GDM1 (cell line): ENCODE data around the gene RBMS2.
"Not testable (repeated sequence)": the region's sequence is repeated elsewhere in the genome, so short reads cannot be mapped to it uniquely, and the experiment has no call there.

Source experiments
- DNase-seq: peaks from one replicate; lab custom pipeline; 2025; lab: John Stamatoyannopoulos, UW

RBMS2 gene

GRCh38 chr12:56517854-56518253, 3.8 kb upstream of the RBMS2 start:
- DNase-seq, result no peak

DNA sequence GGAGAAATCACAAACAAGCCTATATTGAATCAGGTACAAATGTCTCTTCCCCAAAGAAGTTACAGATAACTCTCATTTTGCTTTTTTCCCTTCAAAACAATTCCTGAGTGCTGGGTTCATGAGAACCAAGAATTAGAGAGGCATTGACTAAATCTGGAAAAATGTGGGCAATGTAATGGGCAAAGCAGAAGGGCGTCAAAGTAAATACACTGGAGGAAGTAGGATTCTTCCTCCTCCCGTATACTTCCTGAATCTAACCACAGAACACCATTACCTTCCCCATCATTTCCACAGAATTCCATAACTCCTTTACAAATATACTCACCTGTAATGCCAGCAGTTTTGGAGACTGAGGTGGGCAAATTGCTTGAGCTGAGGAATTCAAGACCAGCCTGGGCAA, 3.0 kb upstream of the RBMS2 start:
- DNase-seq, result no peak

GRCh38 chr12:56520048-56520447, 1.6 kb upstream of the RBMS2 start:
- DNase-seq, result no peak

DNA sequence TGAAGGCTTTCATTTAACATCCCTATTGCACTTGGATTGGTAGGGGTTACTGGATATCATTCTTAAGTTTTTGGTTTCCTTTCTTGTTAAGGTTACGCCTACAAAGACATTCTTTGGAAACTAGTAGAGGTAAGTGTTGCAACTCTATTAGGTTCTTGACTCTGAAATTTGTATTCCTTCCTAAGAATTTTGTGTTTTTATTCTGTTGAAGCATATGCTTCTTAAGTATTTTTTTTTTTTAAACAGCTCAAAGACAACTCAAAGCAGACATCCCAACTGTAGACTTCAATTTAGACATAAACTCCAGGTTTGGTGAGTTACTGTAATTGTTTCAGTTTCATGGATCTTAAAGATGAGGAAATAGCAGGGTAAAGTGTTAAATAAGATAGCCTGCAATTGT, 1.1 kb upstream of the RBMS2 start:
- no peak for DNase-seq

DNA sequence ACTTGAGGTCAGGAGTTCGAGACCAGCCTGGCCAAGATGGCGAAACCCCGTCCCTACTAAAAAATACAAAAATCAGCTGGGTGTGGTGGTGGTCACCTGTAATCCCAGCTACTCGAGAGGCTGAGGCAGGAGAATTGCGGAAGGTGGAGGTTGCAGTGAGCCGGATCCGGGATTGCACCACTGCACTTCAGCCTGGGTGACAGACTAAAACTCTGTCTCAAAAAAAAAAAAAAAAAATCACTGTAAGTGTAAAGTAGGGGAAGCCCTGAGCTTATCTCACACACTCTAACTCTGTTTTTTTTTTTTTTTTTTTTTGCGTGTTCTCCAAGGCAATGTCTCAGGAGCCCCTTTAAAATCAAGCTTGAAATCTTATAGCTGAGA, 421 bp upstream of the RBMS2 start:
- no peak for DNase-seq

DNA sequence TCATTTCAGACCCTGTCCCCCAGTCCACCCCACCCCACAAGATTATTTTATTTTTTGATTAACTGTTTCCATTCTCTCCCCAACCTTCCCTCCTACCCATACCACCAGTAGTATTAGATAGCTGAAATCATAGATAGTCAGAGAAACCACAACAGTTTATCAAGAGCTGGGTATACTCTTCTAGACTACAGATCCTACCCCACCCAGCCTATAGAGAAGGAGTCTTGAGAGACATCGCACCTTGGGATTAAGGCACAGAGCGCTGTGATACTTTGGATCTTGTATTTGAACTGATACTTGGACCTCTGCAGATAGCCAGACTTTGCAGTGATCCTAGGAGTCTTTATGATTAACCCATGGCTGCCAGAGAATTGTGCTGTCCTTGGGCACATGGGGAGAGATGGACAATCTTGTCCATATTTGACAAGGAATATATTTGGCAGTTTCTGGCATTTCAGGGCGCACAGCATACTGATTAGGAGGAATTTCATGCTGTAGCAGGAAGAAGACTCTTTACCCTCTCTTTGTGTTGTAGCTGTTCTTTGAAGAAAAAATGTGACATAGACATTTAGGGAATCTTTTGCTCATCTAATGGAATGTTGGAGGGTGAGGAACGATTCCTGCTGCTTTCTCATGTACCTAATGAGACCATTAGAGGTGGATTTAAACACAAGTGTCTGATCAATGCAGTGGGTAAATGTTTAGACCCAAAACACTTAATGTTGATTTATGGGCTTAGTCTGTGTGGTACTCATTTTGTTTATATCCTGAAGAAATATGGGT, 982 bp downstream of the RBMS2 start:
- DNase-seq, result no peak

- DNase-seq, result no peak
Observed at GRCh38 chr12:56528846-56529245, 7.2 kb downstream of the RBMS2 start.

- no peak for DNase-seq
Observed at GRCh38 chr12:56529656-56530055, 8.0 kb downstream of the RBMS2 start.

DNA sequence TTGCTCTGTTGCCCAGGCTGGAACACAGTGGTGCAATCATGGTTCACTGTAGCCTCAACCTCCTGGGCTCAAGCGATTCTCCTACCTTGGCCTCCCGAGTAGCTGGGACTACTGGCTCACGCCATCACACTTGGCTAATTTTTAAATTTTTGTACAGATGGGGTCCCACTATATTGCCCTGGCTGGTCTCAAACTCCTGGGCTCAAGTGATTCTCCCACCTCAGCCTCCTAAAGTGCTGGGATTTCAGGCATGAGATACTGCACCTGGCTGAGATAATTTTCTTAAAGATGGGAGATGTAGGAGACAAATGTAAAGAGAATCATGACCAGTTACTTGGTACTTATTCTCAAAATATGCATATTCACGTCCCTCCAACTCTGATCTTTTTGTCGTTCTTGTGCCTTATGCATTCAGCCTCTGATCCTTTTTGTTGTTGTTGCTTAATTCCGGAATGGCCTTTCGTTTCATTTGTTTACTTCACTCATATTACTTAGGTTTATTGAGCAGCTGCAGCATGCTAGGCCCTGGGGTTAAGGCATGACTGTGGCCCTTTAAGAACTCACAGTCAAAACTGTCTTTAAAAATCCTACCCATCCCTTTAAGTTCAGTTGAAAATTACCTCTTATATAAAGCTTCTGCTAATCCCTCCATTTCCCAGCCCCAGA, 8.9 kb downstream of the RBMS2 start:
- no peak for DNase-seq

- no peak for DNase-seq
Observed at GRCh38 chr12:56537546-56537945, 15.9 kb downstream of the RBMS2 start.

DNA sequence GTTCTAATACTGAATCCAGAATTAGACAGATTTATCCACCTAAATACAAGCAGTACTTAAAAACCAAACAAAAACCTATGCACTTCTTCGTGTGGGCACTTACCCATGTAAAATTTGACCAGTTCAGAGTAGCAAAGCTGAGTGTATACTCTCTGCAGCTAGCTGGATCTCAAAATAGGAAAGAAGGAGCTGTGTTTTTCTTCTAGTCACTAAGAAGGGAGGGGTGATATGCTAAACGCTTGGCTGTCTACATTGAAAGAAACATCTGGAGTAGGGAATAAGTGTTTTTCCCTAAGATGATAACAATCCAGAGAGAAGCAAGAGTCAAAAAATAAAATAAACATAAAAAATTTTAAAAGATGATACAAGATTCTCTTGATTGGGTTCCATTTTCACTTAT, 20.0 kb downstream of the RBMS2 start:
- no peak for DNase-seq

- DNase-seq, result no peak
Observed at GRCh38 chr12:56542164-56542563, 20.5 kb downstream of the RBMS2 start.

GRCh38 chr12:56545023-56545604, 23.5 kb downstream of the RBMS2 start:
- DNase-seq, result no peak

DNA sequence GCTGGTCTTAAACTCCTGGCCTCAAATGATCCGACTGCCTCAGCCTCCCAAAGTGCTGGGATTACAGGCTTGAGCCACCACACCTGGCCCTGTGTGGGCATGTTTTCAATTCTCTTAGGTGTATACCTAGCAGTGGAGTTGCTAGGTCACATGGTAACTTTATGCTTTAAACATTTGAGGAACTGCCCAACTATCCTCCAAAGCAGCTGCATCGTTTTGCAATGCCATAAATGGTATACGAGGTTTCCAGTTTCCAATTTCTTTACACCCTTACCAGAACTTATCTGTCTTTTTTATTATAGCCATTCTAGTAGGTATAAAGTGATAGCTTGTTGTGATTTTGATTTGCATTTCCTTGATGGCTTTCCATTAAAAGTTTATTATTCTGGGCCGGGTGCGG, 25.1 kb downstream of the RBMS2 start:
- no peak for DNase-seq

DNA sequence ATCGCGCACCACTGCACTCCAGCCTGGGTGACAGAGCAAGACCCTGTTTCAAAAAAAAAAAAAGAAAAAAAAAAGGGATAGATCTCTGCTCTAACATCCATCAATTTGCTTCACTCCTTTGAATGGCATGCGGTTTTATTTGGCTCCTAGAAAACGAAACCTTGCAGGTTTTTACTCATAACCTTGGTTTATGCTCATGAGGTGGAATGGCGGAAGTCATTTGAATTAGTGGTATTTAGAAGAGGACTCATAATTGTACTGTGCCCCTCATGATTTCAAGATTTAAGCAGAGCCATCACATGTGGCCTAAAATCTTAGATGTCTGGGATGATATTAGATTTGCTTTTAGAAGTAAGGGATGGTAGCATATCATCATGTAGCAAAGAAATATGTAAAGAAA, 29.4 kb downstream of the RBMS2 start:
- DNase-seq, result no peak

DNA sequence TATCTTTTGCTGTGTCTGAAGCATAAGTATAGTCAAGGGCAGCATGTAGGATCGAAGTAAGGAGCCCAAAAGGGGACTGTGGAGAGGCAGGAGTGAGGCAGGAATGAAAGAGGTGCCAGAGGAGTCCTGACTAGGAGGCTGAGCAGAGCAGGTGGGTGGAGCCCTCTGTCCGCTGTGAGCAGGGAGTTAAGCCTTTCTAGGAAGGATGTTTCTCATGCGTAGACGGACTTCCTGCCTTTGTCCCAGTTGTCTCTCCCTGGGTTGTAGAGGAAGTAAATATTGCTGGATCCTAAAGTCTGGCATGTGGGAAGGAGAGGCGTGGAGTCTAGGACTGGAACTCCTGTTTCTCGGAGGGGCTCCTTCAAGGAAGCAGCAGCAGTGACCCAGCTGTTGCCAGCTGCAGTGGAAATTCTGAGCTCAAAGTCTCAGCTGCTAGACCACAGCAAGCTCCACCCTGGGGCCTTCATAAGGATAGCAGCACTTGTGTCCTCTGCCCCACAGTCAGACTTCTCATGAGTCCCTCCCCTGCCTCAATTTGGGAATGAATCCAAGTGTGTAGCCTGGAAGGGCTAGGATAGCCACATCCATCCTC, 44.0 kb downstream of the RBMS2 start:
- DNase-seq, result no peak

DNA sequence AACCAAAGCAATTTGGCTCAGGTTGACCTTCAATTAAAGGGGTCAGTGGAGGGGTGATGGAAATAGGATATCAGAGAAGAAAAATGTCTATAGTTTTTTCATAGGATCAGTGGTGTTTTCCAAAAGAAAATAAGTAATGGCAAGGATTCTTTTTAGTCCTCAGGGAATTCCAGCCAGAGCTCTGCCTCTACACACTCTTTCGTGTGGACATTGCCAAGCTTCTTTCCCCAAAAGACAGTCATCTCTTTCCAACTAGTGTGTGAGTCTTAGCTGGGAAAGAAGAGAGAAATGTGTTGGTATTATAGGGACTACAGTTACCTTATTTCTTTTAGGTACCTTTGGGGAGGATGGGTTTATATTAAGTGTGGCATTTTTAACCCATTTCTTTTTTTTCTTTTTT, 46.5 kb downstream of the RBMS2 start:
- no peak for DNase-seq

GRCh38 chr12:56571121-56571520, 49.5 kb downstream of the RBMS2 start:
- DNase-seq, result no peak

DNA sequence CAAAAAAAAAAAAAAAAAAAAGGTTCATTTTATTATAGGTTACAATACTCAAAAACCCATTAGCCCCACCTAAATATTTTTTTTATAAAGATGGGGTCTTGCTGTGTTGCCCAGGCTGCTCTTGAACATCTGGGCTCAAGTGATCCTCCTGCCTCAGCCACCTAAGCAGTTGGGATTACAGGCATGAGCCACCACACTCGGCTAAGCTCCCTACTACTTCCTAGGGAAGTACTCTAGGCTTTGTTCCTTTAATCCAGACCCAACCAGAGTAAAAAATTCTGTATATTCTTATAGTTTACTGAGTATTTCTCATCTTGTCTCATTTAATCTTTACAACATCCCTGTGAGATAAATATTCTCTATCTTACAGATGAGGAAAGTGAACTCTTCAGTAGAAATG, 50.7 kb downstream of the RBMS2 start:
- no peak for DNase-seq

GRCh38 chr12:56574210-56574609, 52.6 kb downstream of the RBMS2 start:
- no peak for DNase-seq

DNA sequence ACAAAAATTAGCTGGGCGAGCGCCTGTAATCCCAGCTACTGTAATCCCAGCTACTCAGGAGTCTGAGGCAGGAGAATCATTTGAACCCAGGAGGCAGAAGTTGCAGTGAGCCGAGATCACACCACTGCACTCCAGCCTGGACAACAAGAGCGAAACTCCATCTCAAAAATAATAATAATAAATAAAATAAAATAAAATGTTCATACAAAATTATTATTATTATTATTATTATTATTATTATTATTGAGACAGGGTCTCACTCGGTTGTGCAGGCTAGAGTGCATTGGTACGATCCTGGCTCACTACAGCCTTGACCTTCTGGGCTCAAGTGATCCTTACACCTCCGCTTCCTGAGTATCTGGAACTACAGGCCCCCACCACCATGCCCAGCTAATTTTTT, 55.6 kb downstream of the RBMS2 start:
- not testable (repeated sequence) for DNase-seq

GRCh38 chr12:56578983-56579546, 57.4 kb downstream of the RBMS2 start:
- no peak for DNase-seq
